T-helper 1 cell treated with Interleukin-12 subunit alpha and Interleukin-12 subunit beta and Interleukin-4 antibody, amounts not matched to agents 30 μg/mL and 1 μg/mL, for 36 hours (primary cell): ENCODE measurements around the gene C1QTNF4.

Experiments used
- H3K27ac Mint-ChIP-seq: one replicate; pipeline ENCODE4 v1.8.0; 2021; ENCODE audit warnings: mild to moderate bottlenecking, mixed read lengths
- H3K27me3 Mint-ChIP-seq: one replicate; pipeline ENCODE4 v1.8.0; 2021; ENCODE audit warnings: low read depth, mixed read lengths
- H3K36me3 Mint-ChIP-seq: one replicate; pipeline ENCODE4 v1.8.0; 2021; ENCODE audit warnings: low read depth, mixed read lengths
- H3K4me1 Mint-ChIP-seq: one replicate; pipeline ENCODE4 v1.8.0; 2021; ENCODE audit warnings: low read depth, mixed read lengths
- H3K4me3 Mint-ChIP-seq: one replicate; pipeline ENCODE4 v1.8.0; 2021; ENCODE audit warnings: mild to moderate bottlenecking, moderate library complexity, mixed read lengths
- H3K9me3 Mint-ChIP-seq: one replicate; pipeline ENCODE4 v1.8.0; 2021; ENCODE audit warnings: mixed read lengths

Gene C1QTNF4

GRCh38 chr11:47607380-47607779, 13.2 kb upstream of the C1QTNF4 start:
- Mint-ChIP-seq H3K4me1 (peaks cover 11% of the 10 kb centered on the region), H3K4me3 (no peak overlapping the region), H3K9me3 (no peaks in the 10 kb centered on the region), H3K36me3 (peaks cover 13% of the 10 kb centered on the region), H3K27me3 (no peaks in the 10 kb centered on the region), H3K27ac (no peak overlapping the region)

- no peak overlapping the region for H3K4me3 Mint-ChIP-seq
- no peak overlapping the region for H3K27ac Mint-ChIP-seq
- no peaks in the 10 kb centered on the region for H3K27me3 Mint-ChIP-seq
- no peaks in the 10 kb centered on the region for H3K9me3 Mint-ChIP-seq
- H3K36me3 Mint-ChIP-seq: peaks cover 13% of the 10 kb centered on the region
- peaks cover 10% of the 10 kb centered on the region for H3K4me1 Mint-ChIP-seq
Observed at GRCh38 chr11:47606731-47607130, 12.5 kb upstream of the C1QTNF4 start.

- Mint-ChIP-seq H3K9me3 (no peaks in the 10 kb centered on the region), H3K27ac (no peak overlapping the region), H3K4me1 (peaks cover 8% of the 10 kb centered on the region), H3K36me3 (peaks cover 12% of the 10 kb centered on the region), H3K4me3 (no peak overlapping the region), H3K27me3 (no peaks in the 10 kb centered on the region)
Observed at GRCh38 chr11:47605921-47606320, 11.7 kb upstream of the C1QTNF4 start.

GRCh38 chr11:47603295-47603694, 9.1 kb upstream of the C1QTNF4 start:
- peaks cover 7% of the 10 kb centered on the region for H3K36me3 Mint-ChIP-seq
- no peak overlapping the region for H3K27ac Mint-ChIP-seq
- H3K9me3 Mint-ChIP-seq: no peaks in the 10 kb centered on the region
- no peaks in the 10 kb centered on the region for H3K27me3 Mint-ChIP-seq
- H3K4me1 Mint-ChIP-seq: no peaks in the 10 kb centered on the region
- H3K4me3 Mint-ChIP-seq: no peak overlapping the region

GRCh38 chr11:47599902-47600301, 5.7 kb upstream of the C1QTNF4 start:
- Mint-ChIP-seq H3K27me3 (peaks cover 7% of the 10 kb centered on the region), H3K36me3 (no peaks in the 10 kb centered on the region), H3K9me3 (no peaks in the 10 kb centered on the region), H3K4me3 (no peak overlapping the region), H3K27ac (no peak overlapping the region), H3K4me1 (no peaks in the 10 kb centered on the region)

GRCh38 chr11:47595967-47596366, 1.8 kb upstream of the C1QTNF4 start:
- Mint-ChIP-seq H3K27ac (no peak overlapping the region), H3K4me3 (no peak overlapping the region), H3K4me1 (peaks cover 12% of the 10 kb centered on the region), H3K27me3 (peaks cover 32% of the 10 kb centered on the region), H3K9me3 (no peaks in the 10 kb centered on the region), H3K36me3 (no peaks in the 10 kb centered on the region)

- Mint-ChIP-seq H3K4me1 (peaks cover 12% of the 10 kb centered on the region), H3K9me3 (no peaks in the 10 kb centered on the region), H3K27me3 (peaks cover 32% of the 10 kb centered on the region), H3K4me3 (no peak overlapping the region), H3K27ac (no peak overlapping the region), H3K36me3 (no peaks in the 10 kb centered on the region)
Observed at GRCh38 chr11:47595029-47595428, 818 bp upstream of the C1QTNF4 start.

- Mint-ChIP-seq H3K4me3 (peak overlapping the region; percentile 40), H3K27ac (no peak overlapping the region), H3K9me3 (no peaks in the 10 kb centered on the region), H3K36me3 (no peaks in the 10 kb centered on the region), H3K4me1 (peaks cover 12% of the 10 kb centered on the region), H3K27me3 (peaks cover 32% of the 10 kb centered on the region)
Observed at GRCh38 chr11:47593492-47593933, 698 bp downstream of the C1QTNF4 start.

- H3K27ac Mint-ChIP-seq: no peak overlapping the region
- no peaks in the 10 kb centered on the region for H3K36me3 Mint-ChIP-seq
- no peaks in the 10 kb centered on the region for H3K9me3 Mint-ChIP-seq
- H3K4me1 Mint-ChIP-seq: peaks cover 14% of the 10 kb centered on the region
- H3K4me3 Mint-ChIP-seq: no peak overlapping the region
- peaks cover 32% of the 10 kb centered on the region for H3K27me3 Mint-ChIP-seq
Observed at GRCh38 chr11:47592970-47593369, 1.2 kb downstream of the C1QTNF4 start.

- no peaks in the 10 kb centered on the region for H3K9me3 Mint-ChIP-seq
- no peak overlapping the region for H3K4me3 Mint-ChIP-seq
- H3K27me3 Mint-ChIP-seq: peaks cover 32% of the 10 kb centered on the region
- no peak overlapping the region for H3K27ac Mint-ChIP-seq
- H3K36me3 Mint-ChIP-seq: no peaks in the 10 kb centered on the region
- H3K4me1 Mint-ChIP-seq: peaks cover 14% of the 10 kb centered on the region
Observed at GRCh38 chr11:47592251-47592650, 2.0 kb downstream of the C1QTNF4 start.

GRCh38 chr11:47591764-47592163, 2.4 kb downstream of the C1QTNF4 start:
- Mint-ChIP-seq H3K27me3 (peaks cover 32% of the 10 kb centered on the region), H3K4me3 (no peak overlapping the region), H3K36me3 (no peaks in the 10 kb centered on the region), H3K27ac (no peak overlapping the region), H3K9me3 (no peaks in the 10 kb centered on the region), H3K4me1 (peaks cover 14% of the 10 kb centered on the region)

- no peak overlapping the region for H3K27ac Mint-ChIP-seq
- peaks cover 27% of the 10 kb centered on the region for H3K27me3 Mint-ChIP-seq
- no peak overlapping the region for H3K4me3 Mint-ChIP-seq
- H3K9me3 Mint-ChIP-seq: no peaks in the 10 kb centered on the region
- H3K4me1 Mint-ChIP-seq: peaks cover 14% of the 10 kb centered on the region
- H3K36me3 Mint-ChIP-seq: no peaks in the 10 kb centered on the region
Observed at GRCh38 chr11:47589977-47590861, 4.0 kb downstream of the C1QTNF4 start.

- Mint-ChIP-seq H3K9me3 (no peaks in the 10 kb centered on the region), H3K27ac (no peak overlapping the region), H3K4me1 (peaks cover 14% of the 10 kb centered on the region), H3K4me3 (no peak overlapping the region), H3K36me3 (no peaks in the 10 kb centered on the region), H3K27me3 (peaks cover 21% of the 10 kb centered on the region)
Observed at GRCh38 chr11:47589584-47589976, 4.6 kb downstream of the C1QTNF4 start.

- no peaks in the 10 kb centered on the region for H3K9me3 Mint-ChIP-seq
- peaks cover 18% of the 10 kb centered on the region for H3K27me3 Mint-ChIP-seq
- H3K4me3 Mint-ChIP-seq: no peak overlapping the region
- peaks cover 4% of the 10 kb centered on the region for H3K36me3 Mint-ChIP-seq
- H3K4me1 Mint-ChIP-seq: peaks cover 14% of the 10 kb centered on the region
- H3K27ac Mint-ChIP-seq: no peak overlapping the region
Observed at GRCh38 chr11:47589118-47589517, 5.1 kb downstream of the C1QTNF4 start.

- Mint-ChIP-seq H3K36me3 (peaks cover 11% of the 10 kb centered on the region), H3K4me3 (no peak overlapping the region), H3K27ac (no peak overlapping the region), H3K9me3 (no peaks in the 10 kb centered on the region), H3K4me1 (peaks cover 17% of the 10 kb centered on the region), H3K27me3 (peaks cover 6% of the 10 kb centered on the region)
Observed at GRCh38 chr11:47587723-47588326, 6.4 kb downstream of the C1QTNF4 start.
